GM12891 (cell line): ENCODE data around the gene RNF31.

ENCODE experiments used
- POLR2A ChIP-seq: IDR thresholded peaks from 2 replicates; pipeline ENCODE4 v1.6.1; 2011; ENCODE audit warnings: low read depth, low read length, control low read depth
- POLR2AphosphoS5 ChIP-seq: IDR thresholded peaks from 2 replicates; pipeline ENCODE4 v1.6.1; 2011; ENCODE audit warnings: low read depth, low read length, control low read depth
- TAF1 ChIP-seq: IDR thresholded peaks from 2 replicates; pipeline ENCODE4 v1.6.1; 2011; ENCODE audit warnings: low read depth, low read length, control low read depth

DNA sequence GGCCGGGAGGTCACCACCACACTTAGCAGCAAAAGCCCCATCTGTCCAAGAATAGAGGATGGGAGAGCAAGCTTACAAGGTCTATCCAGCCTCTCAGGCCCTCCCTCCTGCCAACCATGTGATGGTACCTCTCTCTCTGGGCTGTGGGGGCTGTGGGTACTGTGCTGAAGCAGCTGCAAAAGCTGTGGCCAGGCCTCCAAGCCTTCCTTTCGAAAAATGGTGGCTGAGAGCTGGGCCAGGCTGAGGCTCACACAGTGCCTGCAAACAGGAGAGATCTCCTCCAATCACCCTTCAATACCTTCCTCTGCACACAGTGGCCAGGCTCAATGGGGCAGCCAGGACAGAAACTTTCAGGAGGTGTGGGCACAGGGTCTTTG, 40.2 kb downstream of the RNF31 start:
- TF ChIP-seq POLR2A: no peak
- TF ChIP-seq TAF1: no peak
- no peak for TF ChIP-seq POLR2AphosphoS5
